Right cardiac atrium (tissue), 5 donors: ENCODE data around the gene ANTKMT. TPM values are rescaled to one million over a fixed set of nuclear protein-coding genes. Genes with fewer than 3 reads are reported as not detected.
A peak's percentile ranks its signal among the peaks of the same experiment; 100 is the strongest.
"Not testable (repeated sequence)": the region's sequence is repeated elsewhere in the genome, so short reads cannot be mapped to it uniquely, and the experiment has no call there.

Experiments
- ATAC-seq, 2 donors: fragments of 200-7000 bp; cut with Tn5 transposase; one replicate each; pipeline versions ENCODE4 v1.8.0 to v1.9.1; 2020; ENCODE audit warnings: moderate library complexity in 2 of 2, mild to moderate bottlenecking in 1 of 2
- DNase-seq, 3 donors: peaks; one replicate each; pipeline ENCODE4 v3.0.0-alpha.2; 2020
- H3K27ac ChIP-seq: one replicate; pipeline ENCODE4 v1.5.1; 2013; ENCODE audit warnings: mild to moderate bottlenecking, low read length, control low read depth, moderate library complexity
- H3K27me3 ChIP-seq: one replicate; pipeline ENCODE4 v1.6.1; 2013; ENCODE audit not compliant: control insufficient read depth, insufficient read depth
- H3K4me1 ChIP-seq: one replicate; pipeline ENCODE4 v1.6.1; 2013; ENCODE audit warnings: low read length; ENCODE audit not compliant: control insufficient read depth, insufficient read depth
- H3K4me3 ChIP-seq: one replicate; pipeline ENCODE4 v1.5.1; 2013; ENCODE audit warnings: low read length, control low read depth
- H3K9me3 ChIP-seq: one replicate; pipeline ENCODE4 v1.6.1; 2013; ENCODE audit warnings: low read length; ENCODE audit not compliant: control insufficient read depth
- WGBS: extraction: QIAGEN DNeasy Blood & Tissue Kit; methylation state at CpG from one replicate; pipeline ENCODE4 v1.1.7; 2013; 5-methylcytosine and 5-hydroxymethylcytosine counted together
- intact Hi-C, 4 donors: fragments of 100-400 bp; cut with DNase I; formaldehyde crosslinking; loops; one replicate each; pipeline versions ENCODE4 v1.11.0 to v1.14.0; 2022 to 2023
- polyA plus RNA-seq: library from polyadenylated mRNA; stranded (reverse); fragments of 200-250 nt; gene quantifications from one replicate; pipeline ENCODE4 v1.2.3, GENCODE V29; 2013
- total RNA-seq, 4 donors: library from RNA; stranded (reverse); fragmentation: NEBNext Ultra II Directional; extraction: Animal tissue kit (Norgen Biotek cat#: 25700); gene quantifications; one replicate each; pipeline ENCODE4 v1.2.1, GENCODE V29; 2021
- donor health status: healthy with polysubstance abuse.
- donor health status: DM: no; HTN: yes; CAD: no.
- donor health status: DM: no; HTN: no; CAD: no.
- donor health status: DM: no; HTN: yes; CAD: no; lungs with severe emphysema.
- donor health status: DM: yes; HTN: yes; CAD: no.

ANTKMT gene
- total and polyA plus RNA-seq, 5 donors, result 25.7 to 38.8 (median 37.5) TPM

DNA sequence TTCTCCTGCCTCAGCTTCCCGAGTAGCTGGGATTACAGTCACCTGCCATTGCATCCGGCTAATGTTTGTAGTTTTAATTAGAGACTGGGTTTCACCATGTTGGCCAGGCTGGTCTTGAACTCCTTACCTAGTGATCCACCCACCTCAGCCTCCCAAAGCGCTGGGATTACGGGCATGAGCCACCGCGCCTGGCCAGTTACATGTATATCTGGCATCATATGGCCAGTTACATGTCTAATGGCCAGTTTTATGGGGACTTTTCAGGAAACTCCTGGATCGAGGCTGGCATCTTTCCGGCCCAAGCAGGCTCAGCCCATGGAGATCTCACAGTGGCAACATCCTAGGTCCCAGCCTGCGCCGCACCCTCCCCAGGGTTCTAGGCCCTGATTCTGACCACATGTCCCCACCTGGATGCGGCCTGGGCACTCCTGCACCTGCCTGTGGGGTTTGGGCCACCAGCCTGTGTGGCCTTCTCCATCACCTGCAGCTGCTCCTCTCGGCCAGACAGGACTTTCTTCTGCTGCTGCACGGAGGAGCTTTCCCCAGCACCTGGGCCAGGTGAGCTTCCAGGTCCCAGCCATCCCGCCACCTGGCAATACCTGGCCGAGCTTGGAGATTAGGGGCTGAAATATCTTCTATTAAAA is 21.2 kb downstream of the ANTKMT start:
- no peaks in the 10 kb centered on the region for H3K27me3 ChIP-seq
- ATAC-seq (no peak), DNase-seq (peak in 1 of 3 donors; percentile 46)
- H3K27ac ChIP-seq, result no peak overlapping the region
- intact Hi-C loops, result no loop called here
- H3K4me3 ChIP-seq, result no peak overlapping the region
- 86% methylated on average over 15 of the region's 15 CpGs for WGBS
- no peaks in the 10 kb centered on the region for H3K4me1 ChIP-seq
- no peaks in the 10 kb centered on the region for H3K9me3 ChIP-seq

GRCh38 chr16:742894-743293 is 21.9 kb downstream of the ANTKMT start:
- H3K4me3 ChIP-seq, ATAC-seq, intact Hi-C loops, H3K27ac ChIP-seq, H3K9me3 ChIP-seq, H3K4me1 ChIP-seq, H3K27me3 ChIP-seq: not testable (repeated sequence)
- DNase-seq, result peak in 1 of 3 donors; percentile 30
- WGBS, result 76% methylated on average over 14 of the region's 14 CpGs

GRCh38 chr16:743794-744500 is 23.0 kb downstream of the ANTKMT start:
- no peak for ATAC-seq
- peak in 1 of 3 donors; percentile 47 for DNase-seq
- Histone ChIP-seq H3K27me3 (no peaks in the 10 kb centered on the region), H3K4me1 (no peaks in the 10 kb centered on the region), H3K9me3 (no peaks in the 10 kb centered on the region), H3K4me3 (no peak overlapping the region), H3K27ac (no peak overlapping the region)
- intact Hi-C loops, result no loop called here
- 76% methylated on average over 21 of the region's 21 CpGs for WGBS

DNA sequence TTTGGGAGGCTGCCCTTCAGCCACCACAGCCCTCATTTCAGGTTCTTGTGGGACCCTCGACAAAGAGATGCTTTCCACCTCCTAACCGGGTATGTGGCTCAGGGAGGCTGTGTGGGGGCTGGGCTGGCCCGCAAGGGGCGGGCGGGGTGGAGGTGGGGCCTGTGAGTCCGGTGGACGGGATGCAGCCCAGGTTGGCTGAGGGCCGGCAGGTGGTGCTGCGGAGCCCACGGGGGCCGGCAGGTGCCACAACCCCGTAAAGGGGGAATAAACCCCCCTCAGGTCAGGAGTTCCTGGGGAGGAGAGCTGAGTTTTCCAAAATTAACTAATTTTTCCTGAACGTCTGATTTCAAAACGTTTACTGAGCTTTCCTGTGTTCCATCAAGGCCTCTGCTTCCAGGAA is 24.8 kb downstream of the ANTKMT start:
- 4% methylated on average over 14 of the region's 14 CpGs for WGBS
- H3K27ac ChIP-seq, result no peak overlapping the region
- no peaks in the 10 kb centered on the region for H3K27me3 ChIP-seq
- H3K9me3 ChIP-seq, result no peaks in the 10 kb centered on the region
- intact Hi-C loops, result no loop called here
- no peak overlapping the region for H3K4me3 ChIP-seq
- DNase-seq (peak in 1 of 3 donors; percentile 40), ATAC-seq (no peak)
- H3K4me1 ChIP-seq, result no peaks in the 10 kb centered on the region

DNA sequence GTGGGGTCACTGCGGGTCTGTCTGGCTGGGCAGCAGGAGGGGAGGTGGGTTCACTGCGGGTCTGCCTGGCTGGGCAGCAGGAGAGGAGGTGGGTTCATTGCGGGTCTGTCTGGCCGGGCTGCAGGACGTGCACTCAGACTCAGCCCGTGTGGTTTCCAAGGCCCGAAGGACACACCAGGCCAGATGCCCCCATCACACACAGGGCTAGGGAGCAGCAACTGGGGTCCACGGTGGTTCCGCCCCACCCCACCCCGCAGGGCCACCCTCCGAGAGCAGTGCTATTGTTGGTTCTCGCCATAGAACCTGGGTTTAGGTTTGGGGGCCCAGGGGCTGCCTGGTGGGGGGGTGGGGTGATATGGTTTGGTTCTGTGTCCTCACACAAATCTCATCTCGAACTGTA is 25.7 kb downstream of the ANTKMT start:
- no peak overlapping the region for H3K27ac ChIP-seq
- WGBS, result 77% methylated on average over 13 of the region's 13 CpGs
- H3K9me3 ChIP-seq, result no peaks in the 10 kb centered on the region
- no peaks in the 10 kb centered on the region for H3K4me1 ChIP-seq
- DNase-seq (no peak), ATAC-seq (no peak)
- H3K4me3 ChIP-seq, result no peak overlapping the region
- H3K27me3 ChIP-seq, result no peaks in the 10 kb centered on the region
- intact Hi-C loops, result no loop called here

DNA sequence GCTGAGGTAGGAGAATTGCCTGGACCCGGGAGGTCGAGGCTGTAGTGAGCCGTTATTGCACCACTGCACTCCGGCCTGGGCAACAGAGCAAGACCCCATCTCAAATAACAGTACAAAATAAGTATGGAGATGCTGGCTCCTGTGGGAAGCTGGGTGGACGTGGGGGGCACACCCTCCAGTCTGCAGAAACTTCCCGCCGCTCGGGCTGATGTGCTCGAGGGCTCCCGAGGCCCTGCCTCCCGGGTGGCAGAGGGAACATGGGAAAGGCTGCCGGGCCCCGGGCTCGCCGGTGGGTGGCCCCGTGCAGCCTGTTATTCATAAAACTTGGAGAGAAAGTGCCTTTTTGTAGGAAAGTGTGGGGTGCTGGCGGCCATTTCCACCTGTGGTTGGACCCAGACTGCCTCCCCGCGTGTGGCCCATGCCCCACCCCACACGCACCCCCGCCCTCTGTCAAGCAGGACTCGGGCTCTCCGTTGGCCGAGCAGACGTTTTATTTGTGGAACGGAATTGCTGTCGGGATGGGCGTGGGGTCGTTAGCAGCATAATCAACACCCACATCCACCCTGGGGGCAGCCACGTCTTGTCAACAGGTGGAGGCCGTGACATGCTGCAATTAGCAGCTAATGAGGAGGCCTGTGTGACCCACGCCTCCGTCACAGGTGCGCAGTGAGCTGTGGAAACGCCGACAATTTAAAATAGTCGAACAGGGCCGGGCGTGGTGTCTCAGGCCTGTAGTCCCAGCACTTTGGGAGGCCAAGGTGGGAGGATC is 27.2 kb downstream of the ANTKMT start:
- DNase-seq (peak in 1 of 3 donors; percentile 45), ATAC-seq (no peak)
- intact Hi-C loops, result no loop called here
- Histone ChIP-seq H3K4me1 (no peaks in the 10 kb centered on the region), H3K27me3 (no peaks in the 10 kb centered on the region), H3K4me3 (no peak overlapping the region), H3K9me3 (no peaks in the 10 kb centered on the region), H3K27ac (no peak overlapping the region)
- WGBS, result 80% methylated on average over 39 of the region's 39 CpGs

DNA sequence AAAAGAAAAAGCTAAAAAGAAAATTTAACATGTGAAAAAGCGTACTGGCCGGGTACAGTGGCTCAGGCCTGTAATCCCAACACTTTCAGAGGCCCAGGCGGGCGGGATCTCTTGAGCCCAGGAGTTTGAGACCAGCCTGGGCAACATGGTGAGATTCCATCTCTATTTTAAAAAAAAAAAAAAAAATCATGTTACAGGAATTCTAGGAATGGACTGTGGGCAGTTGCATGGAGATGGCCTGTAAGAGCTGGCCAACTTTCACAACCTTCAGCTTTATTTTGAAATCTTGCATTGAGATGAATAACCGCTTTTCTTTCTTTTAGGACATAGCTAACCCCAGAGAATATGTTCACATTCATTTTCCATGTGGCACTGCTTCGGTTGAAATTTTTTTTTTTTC is 28.1 kb downstream of the ANTKMT start:
- no peak for ATAC-seq

DNA sequence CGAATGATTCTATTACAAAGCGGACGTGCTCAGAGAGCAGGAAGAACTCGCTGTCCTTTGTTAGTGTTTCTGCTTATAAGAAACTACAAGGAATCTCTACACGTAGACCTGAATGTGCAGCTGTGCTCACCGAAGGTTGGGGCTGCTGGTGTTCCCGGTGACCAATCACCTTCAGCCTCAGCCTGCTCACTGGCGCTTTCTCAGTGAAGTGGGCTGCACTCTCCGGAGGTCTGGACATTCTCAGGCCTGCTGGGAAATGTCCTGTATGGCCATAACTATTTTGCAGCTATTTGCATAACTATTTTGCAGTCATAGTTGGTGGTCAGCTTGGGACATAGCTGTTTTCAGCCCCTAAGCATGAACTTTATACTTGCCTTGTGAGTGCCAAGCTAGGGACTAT is 29.5 kb downstream of the ANTKMT start:
- intact Hi-C loops, result no loop called here
- no peaks in the 10 kb centered on the region for H3K4me1 ChIP-seq
- DNase-seq (peak in 1 of 3 donors; percentile 4), ATAC-seq (no peak)
- H3K9me3 ChIP-seq, result no peaks in the 10 kb centered on the region
- 52% methylated on average over 9 of the region's 9 CpGs for WGBS
- H3K4me3 ChIP-seq, result no peak overlapping the region
- H3K27ac ChIP-seq, result no peak overlapping the region
- H3K27me3 ChIP-seq, result no peaks in the 10 kb centered on the region

More for the DNA sequence above, 28.1 kb downstream of the ANTKMT start:
- H3K4me3 ChIP-seq, result no peak overlapping the region
- no peak overlapping the region for H3K27ac ChIP-seq
- intact Hi-C loops, result no loop called here
- DNase-seq, result peak in 1 of 3 donors; percentile 29
- no peaks in the 10 kb centered on the region for H3K4me1 ChIP-seq
- 78% methylated on average over 6 of the region's 6 CpGs for WGBS
- H3K9me3 ChIP-seq, result no peaks in the 10 kb centered on the region
- no peaks in the 10 kb centered on the region for H3K27me3 ChIP-seq

GRCh38 chr16:751152-752006 is 30.4 kb downstream of the ANTKMT start:
- WGBS, result 53% methylated on average over 39 of the region's 39 CpGs

GRCh38 chr16:752007-752312 is 31.0 kb downstream of the ANTKMT start:
- Histone ChIP-seq H3K27me3 (no peaks in the 10 kb centered on the region), H3K27ac (no peak overlapping the region), H3K9me3 (no peaks in the 10 kb centered on the region), H3K4me3 (no peak overlapping the region), H3K4me1 (no peaks in the 10 kb centered on the region)
- 35% methylated on average over 10 of the region's 10 CpGs for WGBS
- ATAC-seq (no peak), DNase-seq (no peak)
- intact Hi-C loops, result no loop called here

More at GRCh38 chr16:751152-752006, 30.4 kb downstream of the ANTKMT start:
- ATAC-seq, result peak; percentile 82 to 89
- no peak overlapping the region for H3K4me3 ChIP-seq
- intact Hi-C loops, result no loop called here
- no peaks in the 10 kb centered on the region for H3K9me3 ChIP-seq
- H3K4me1 ChIP-seq, result no peaks in the 10 kb centered on the region
- peak in 2 of 3 donors; percentile 68 to 75 for DNase-seq
- no peaks in the 10 kb centered on the region for H3K27me3 ChIP-seq
- H3K27ac ChIP-seq, result no peak overlapping the region
